ENCODE measurements around the gene LRRC1.

GRCh38 chr6:53771785-53772624 is 22.8 kb upstream of the LRRC1 start:
- TF ChIP-seq CTCF (IDR thresholded peaks at IDR 0.05 in 2 of 3, conservative IDR thresholded peaks at IDR 0.05 in 1 of 3; ENCODE audit: control insufficient read depth in 2 of 3, extremely low read depth in 1 of 3, insufficient read depth in 1 of 3, low read depth in 3 of 3, low read length in 3 of 3) (no peak), POLR2A (IDR thresholded peaks at IDR 0.05; ENCODE audit: low read depth, low read length) (no peak), ZNF207 (IDR thresholded peaks at IDR 0.05; ENCODE audit: borderline replicate concordance) (no peak), HDAC6 (IDR thresholded peaks at IDR 0.05; ENCODE audit: unreplicated experiment) (no peak), SMAD1 (IDR thresholded peaks at IDR 0.05; ENCODE audit: low read depth, partially characterized antibody) (no peak), CREB1 (IDR thresholded peaks at IDR 0.05; ENCODE audit: low read depth) (no peak), EGR1 (IDR thresholded peaks at IDR 0.05; ENCODE audit: borderline replicate concordance in 1 of 2, low read depth in 2 of 2, low read length in 2 of 2) (no peak), CEBPB (IDR thresholded peaks at IDR 0.05; ENCODE audit: borderline replicate concordance in 1 of 2, low read depth in 2 of 2, low read length in 2 of 2) (no peak), MTA3 (IDR thresholded peaks at IDR 0.05; ENCODE audit: borderline replicate concordance, low read length) (no peak)

Data from GM12878 (cell line).